ENCODE measurements around the gene ZNF133. TPM values are rescaled to one million over a fixed set of nuclear protein-coding genes. Genes with fewer than 3 reads are reported as not detected.

The ZNF133 gene
- total and polyA plus RNA-seq, 2 donors (not counting 3 experiments of a cell fraction or from before 2014, with no cell fraction given): 11.1 to 13.8 TPM

DNA sequence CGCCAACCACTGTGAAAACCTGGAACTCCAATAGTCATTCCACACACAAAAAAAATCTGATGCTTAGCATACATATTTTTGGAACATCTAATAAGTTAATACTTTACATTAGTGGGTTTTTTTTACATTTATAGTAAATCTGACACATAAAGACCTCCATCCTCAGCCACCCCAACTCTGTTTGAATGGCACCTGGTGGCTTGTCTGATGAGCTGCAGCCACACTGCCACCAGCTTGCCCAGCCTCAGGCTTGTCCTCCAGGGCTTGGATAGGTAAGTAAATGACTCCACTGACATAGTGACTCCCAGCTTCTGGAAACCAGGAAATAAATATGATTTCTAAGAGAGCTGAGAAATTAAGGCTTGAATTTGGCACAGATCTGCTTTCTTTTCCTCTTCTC lies 71.5 kb downstream of the ZNF133 start:
- no TSS peak for BruUV-seq (replicated peaks)
- TF ChIP-seq, protein P1, sequence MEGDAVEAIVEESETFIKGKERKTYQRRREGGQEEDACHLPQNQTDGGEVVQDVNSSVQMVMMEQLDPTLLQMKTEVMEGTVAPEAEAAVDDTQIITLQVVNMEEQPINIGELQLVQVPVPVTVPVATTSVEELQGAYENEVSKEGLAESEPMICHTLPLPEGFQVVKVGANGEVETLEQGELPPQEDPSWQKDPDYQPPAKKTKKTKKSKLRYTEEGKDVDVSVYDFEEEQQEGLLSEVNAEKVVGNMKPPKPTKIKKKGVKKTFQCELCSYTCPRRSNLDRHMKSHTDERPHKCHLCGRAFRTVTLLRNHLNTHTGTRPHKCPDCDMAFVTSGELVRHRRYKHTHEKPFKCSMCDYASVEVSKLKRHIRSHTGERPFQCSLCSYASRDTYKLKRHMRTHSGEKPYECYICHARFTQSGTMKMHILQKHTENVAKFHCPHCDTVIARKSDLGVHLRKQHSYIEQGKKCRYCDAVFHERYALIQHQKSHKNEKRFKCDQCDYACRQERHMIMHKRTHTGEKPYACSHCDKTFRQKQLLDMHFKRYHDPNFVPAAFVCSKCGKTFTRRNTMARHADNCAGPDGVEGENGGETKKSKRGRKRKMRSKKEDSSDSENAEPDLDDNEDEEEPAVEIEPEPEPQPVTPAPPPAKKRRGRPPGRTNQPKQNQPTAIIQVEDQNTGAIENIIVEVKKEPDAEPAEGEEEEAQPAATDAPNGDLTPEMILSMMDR (IDR thresholded peaks at IDR 0.05; ENCODE audit: extremely low read depth in 1 of 2, insufficient read depth in 1 of 2, low read depth in 1 of 2, low read length in 2 of 2): no peak
- no peak for TF ChIP-seq FOS (IDR thresholded peaks at IDR 0.05; ENCODE audit: borderline replicate concordance, insufficient read depth, low read length)
- TF ChIP-seq EZH2 (IDR thresholded peaks at IDR 0.05; ENCODE audit: borderline replicate concordance, low read depth, low read length, severe bottlenecking): no peak
- TF ChIP-seq POLR2A (IDR thresholded peaks at IDR 0.05; ENCODE audit: low read depth, low read length): no peak
- TF ChIP-seq, protein P2, sequence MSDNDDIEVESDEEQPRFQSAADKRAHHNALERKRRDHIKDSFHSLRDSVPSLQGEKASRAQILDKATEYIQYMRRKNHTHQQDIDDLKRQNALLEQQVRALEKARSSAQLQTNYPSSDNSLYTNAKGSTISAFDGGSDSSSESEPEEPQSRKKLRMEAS (IDR thresholded peaks at IDR 0.05; ENCODE audit: insufficient read depth, insufficient read length): no peak
- Histone ChIP-seq H3K36me3 (ENCODE audit: control insufficient read depth in 2 of 2, extremely low read depth in 1 of 2, insufficient read depth in 2 of 2, low read length in 2 of 2) (no peaks in the 10 kb centered on the region), H2AFZ (ENCODE audit: low read depth, low read length) (no peak overlapping the region), H3K9ac (replicated peaks; ENCODE audit: extremely low read depth, insufficient read depth, low read length) (no peak overlapping the region), H3K27ac (ENCODE audit: insufficient read depth, low read depth, low read length) (no peak overlapping the region), H4K20me1 (replicated peaks; ENCODE audit: control insufficient read depth, extremely low read depth, insufficient read depth, low read length) (no peaks in the 10 kb centered on the region), H3K27me3 (ENCODE audit: control insufficient read depth in 2 of 2, insufficient read depth in 2 of 2, low read length in 2 of 2) (peaks cover 0 to 6% of the 10 kb centered on the region in 2 experiments), H3K9me3 (replicated peaks; ENCODE audit: control insufficient read depth, insufficient read depth, low read length) (no peaks in the 10 kb centered on the region), H3K9me1 (replicated peaks; ENCODE audit: control insufficient read depth, extremely low read depth, insufficient read depth, low read length) (no peaks in the 10 kb centered on the region), H3K4me3 (replicated peaks in 1 of 3; ENCODE audit: insufficient read depth in 1 of 3, low read depth in 1 of 3, low read length in 3 of 3) (no peak overlapping the region), H3K4me2 (ENCODE audit: insufficient read depth, low read length) (no peak overlapping the region), H3K79me2 (ENCODE audit: control insufficient read depth, insufficient read depth, low read length) (no peaks in the 10 kb centered on the region), H3K4me1 (ENCODE audit: control insufficient read depth, extremely low read depth, insufficient read depth, low read length) (no peaks in the 10 kb centered on the region)
- intact Hi-C loops (cut with micrococcal nuclease) (no loop called here), dilution Hi-C loops (cut with MboI; ENCODE audit: extremely low pct_ligation_motif_present, low sequenced_read_pairs) (no loop called here)
- CTCF ChIA-PET: no interaction called here
- no peak for FAIRE-seq
- no peak for DNase-seq (ENCODE audit: low read depth, low spot score)
- POLR2A ChIA-PET: no interaction called here

DNA sequence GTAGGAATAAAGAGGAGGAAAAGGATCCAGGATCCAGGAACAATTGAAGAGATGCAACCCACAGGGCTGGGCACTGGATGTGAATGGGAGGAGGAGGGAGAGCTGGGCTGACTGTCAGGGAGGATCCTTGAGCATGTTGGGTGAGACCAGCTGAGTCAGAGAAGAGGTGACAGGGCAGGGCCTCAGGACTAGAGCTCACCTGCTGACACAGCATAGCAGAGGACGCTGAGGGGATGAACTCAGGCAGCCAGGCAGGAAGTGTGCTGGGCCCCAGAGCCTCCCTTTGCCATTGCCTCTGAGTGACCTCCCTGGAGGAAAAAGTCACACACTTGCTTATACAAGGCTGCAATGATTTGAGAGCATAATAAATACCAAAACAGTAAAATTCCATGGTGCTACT lies 72.3 kb downstream of the ZNF133 start:
- H3K9me1 ChIP-seq (replicated peaks; ENCODE audit: control insufficient read depth, extremely low read depth, insufficient read depth, low read length): no peaks in the 10 kb centered on the region
- TF ChIP-seq EZH2 (IDR thresholded peaks at IDR 0.05; ENCODE audit: borderline replicate concordance, low read depth, low read length, severe bottlenecking) (no peak), FOS (IDR thresholded peaks at IDR 0.05; ENCODE audit: borderline replicate concordance, insufficient read depth, low read length) (no peak), POLR2A (IDR thresholded peaks at IDR 0.05; ENCODE audit: low read depth, low read length) (no peak), POLR2AphosphoS5 (IDR thresholded peaks at IDR 0.05; ENCODE audit: insufficient read depth, low read depth, low read length) (no peak), JUN (IDR thresholded peaks at IDR 0.05; ENCODE audit: borderline replicate concordance, insufficient read depth, insufficient read length, low read depth) (no peak), MYC (IDR thresholded peaks at IDR 0.05; ENCODE audit: low read depth, low read length) (no peak), GATA2 (IDR thresholded peaks at IDR 0.05; ENCODE audit: insufficient read depth, insufficient read length, low read depth, low read length) (no peak)
- TF ChIP-seq, protein P2 (IDR thresholded peaks at IDR 0.05; ENCODE audit: insufficient read depth, insufficient read length): no peak
- TF ChIP-seq, protein P1 (IDR thresholded peaks at IDR 0.05; ENCODE audit: extremely low read depth in 1 of 2, insufficient read depth in 1 of 2, low read depth in 1 of 2, low read length in 2 of 2): no peak
- no peak overlapping the region for H3K4me2 ChIP-seq (ENCODE audit: insufficient read depth, low read length)
- no peak for FAIRE-seq
- H3K9ac ChIP-seq (replicated peaks; ENCODE audit: extremely low read depth, insufficient read depth, low read length): no peak overlapping the region
- H2AFZ ChIP-seq (ENCODE audit: low read depth, low read length): no peak overlapping the region
- H3K4me1 ChIP-seq (ENCODE audit: control insufficient read depth, extremely low read depth, insufficient read depth, low read length): no peaks in the 10 kb centered on the region
- H3K4me3 ChIP-seq (replicated peaks in 1 of 3; ENCODE audit: insufficient read depth in 1 of 3, low read depth in 1 of 3, low read length in 3 of 3): no peak overlapping the region
- H3K79me2 ChIP-seq (ENCODE audit: control insufficient read depth, insufficient read depth, low read length): no peaks in the 10 kb centered on the region
- dilution Hi-C loops (cut with MboI; ENCODE audit: extremely low pct_ligation_motif_present, low sequenced_read_pairs) (no loop called here), intact Hi-C loops (cut with micrococcal nuclease) (no loop called here)
- no peaks in the 10 kb centered on the region for H3K36me3 ChIP-seq (ENCODE audit: control insufficient read depth in 2 of 2, extremely low read depth in 1 of 2, insufficient read depth in 2 of 2, low read length in 2 of 2)
- no peaks in the 10 kb centered on the region for H4K20me1 ChIP-seq (replicated peaks; ENCODE audit: control insufficient read depth, extremely low read depth, insufficient read depth, low read length)
- no peaks in the 10 kb centered on the region for H3K9me3 ChIP-seq (replicated peaks; ENCODE audit: control insufficient read depth, insufficient read depth, low read length)
- H3K27ac ChIP-seq (ENCODE audit: insufficient read depth, low read depth, low read length): no peak overlapping the region
- no peak for DNase-seq (ENCODE audit: low read depth, low spot score)
- no TSS peak for BruUV-seq (replicated peaks)
- peaks cover 0 to 6% of the 10 kb centered on the region in 2 experiments for H3K27me3 ChIP-seq (ENCODE audit: control insufficient read depth in 2 of 2, insufficient read depth in 2 of 2, low read length in 2 of 2)
- ChIA-PET CTCF (no interaction called here), POLR2A (no interaction called here)

Measured in endothelial cell of umbilical vein (primary cell).